NCI-H2196 (cell line): Measurements from ENCODE around the gene EIF2B4.

Source experiments
- DNase-seq: peaks from one replicate; lab custom pipeline; 2025; ENCODE audit not compliant: unreplicated experiment; lab: John Stamatoyannopoulos, UW

The EIF2B4 gene

GRCh38 chr2:27370026-27370815 is at the start of gene EIF2B4, which contains the start of gene SNX17:
TSS of gene EIF2B4 (minus strand) at chr2:27370338. CDS start at chr2:27370314, 24 bp downstream.
TSS of gene SNX17 (plus strand) at chr2:27370616. CDS start at chr2:27370744, 128 bp downstream.
- DNase-seq = peak; percentile 97

- DNase-seq = no peak
Measured at GRCh38 chr2:27416151-27416550, 46.0 kb upstream of the EIF2B4 start.

DNA sequence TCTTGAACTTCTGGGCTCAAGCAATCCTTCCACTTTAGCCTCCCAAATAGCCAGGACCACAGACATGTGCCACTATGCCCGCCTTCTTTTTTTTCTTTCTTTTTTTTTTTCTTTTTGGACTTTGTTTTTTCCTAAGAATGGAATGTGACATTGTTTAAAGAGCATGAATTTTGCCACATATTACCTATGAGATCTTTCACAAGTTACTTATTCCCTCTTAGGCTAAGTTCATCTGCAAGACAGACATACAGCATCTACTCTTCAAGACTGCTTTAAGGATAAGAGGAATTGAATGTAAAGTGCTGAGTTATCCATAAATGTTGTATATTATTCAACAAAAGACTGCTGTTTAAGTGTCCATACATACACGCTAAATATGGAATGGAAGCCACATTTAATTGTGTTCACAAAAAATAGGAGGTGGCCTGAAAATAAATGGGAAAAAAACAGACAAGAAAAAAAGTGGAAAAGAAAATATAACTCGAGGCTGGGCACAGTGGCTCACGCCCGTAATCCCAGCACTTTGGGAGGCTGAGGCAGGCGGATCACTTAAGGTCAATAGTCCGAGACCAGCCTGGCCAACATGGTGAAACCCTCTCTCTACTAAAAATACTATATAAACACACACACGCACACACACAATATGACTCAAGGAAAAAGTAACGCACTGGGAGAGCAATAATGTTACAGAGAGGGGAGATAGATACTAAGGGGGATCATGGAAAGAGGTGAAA is 42.4 kb upstream of the EIF2B4 start:
- DNase-seq = no peak

- DNase-seq = peak; percentile 98
Measured at GRCh38 chr2:27409321-27410073, 39.4 kb upstream of the EIF2B4 start, which contains the start of gene PPM1G. TSS of gene PPM1G (minus strand) at chr2:27409591. CDS start at chr2:27409422, 169 bp downstream.

- no peak for DNase-seq
Measured at GRCh38 chr2:27408601-27409320, 38.6 kb upstream of the EIF2B4 start.

GRCh38 chr2:27407798-27408491 is 37.8 kb upstream of the EIF2B4 start:
- DNase-seq = peak; percentile 32

DNA sequence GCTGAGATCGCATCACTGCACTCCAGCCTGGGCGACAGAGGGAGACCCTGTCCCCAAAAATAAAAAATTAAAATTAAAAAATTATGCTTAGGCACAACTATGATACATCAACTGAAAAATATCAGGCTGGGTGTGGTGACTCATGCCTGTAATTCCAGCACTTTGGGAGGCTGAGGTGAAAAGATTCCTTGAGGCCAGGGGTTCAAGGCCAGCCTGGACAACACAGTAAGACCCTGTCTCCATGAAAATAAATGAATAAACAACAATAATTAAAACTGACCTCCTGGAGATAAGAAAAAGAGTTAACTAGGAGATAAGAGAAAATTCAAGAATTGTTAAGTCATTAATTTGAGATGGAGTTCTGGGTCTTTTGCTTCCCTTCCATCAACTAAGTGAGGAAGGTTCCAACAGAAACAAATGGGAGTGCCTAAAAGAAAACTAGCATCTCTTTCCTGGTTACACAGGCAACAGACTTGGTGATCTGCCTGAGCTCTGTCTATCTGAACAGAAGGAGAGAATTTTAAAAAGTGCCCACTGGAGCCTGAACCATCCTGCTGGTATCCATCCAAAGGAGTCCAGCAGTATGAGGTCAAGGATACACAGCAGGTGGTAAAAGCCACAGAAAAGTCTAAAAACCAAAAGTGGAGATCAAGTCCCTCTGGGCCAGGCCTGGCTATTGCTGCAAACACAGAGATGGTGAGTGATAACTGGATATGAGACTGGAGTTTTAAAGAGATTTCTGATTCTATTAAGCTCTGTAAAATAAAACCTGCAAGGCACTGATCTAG is 30.4 kb upstream of the EIF2B4 start:
- no peak for DNase-seq

DNA sequence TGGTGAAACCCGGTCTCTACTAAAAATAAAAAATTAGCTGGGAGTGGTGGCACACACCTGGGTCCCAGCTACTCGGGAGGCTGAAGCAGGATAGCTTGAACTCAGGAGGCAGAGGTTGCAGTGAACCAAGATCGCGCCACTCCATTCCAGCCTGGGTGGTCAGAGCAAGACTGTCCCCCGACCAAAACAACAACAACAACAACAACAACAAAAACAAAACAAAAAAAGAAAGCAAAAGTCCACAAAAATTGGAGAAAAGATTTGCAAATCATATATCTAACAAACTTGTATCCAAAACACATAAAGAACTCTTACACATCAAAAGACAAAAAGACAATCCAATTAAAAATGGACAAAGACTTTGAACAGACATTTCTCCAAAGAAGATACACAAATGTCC is 28.8 kb upstream of the EIF2B4 start:
- no peak for DNase-seq

- no peak for DNase-seq
Measured at GRCh38 chr2:27393225-27393624, 23.1 kb upstream of the EIF2B4 start.

DNA sequence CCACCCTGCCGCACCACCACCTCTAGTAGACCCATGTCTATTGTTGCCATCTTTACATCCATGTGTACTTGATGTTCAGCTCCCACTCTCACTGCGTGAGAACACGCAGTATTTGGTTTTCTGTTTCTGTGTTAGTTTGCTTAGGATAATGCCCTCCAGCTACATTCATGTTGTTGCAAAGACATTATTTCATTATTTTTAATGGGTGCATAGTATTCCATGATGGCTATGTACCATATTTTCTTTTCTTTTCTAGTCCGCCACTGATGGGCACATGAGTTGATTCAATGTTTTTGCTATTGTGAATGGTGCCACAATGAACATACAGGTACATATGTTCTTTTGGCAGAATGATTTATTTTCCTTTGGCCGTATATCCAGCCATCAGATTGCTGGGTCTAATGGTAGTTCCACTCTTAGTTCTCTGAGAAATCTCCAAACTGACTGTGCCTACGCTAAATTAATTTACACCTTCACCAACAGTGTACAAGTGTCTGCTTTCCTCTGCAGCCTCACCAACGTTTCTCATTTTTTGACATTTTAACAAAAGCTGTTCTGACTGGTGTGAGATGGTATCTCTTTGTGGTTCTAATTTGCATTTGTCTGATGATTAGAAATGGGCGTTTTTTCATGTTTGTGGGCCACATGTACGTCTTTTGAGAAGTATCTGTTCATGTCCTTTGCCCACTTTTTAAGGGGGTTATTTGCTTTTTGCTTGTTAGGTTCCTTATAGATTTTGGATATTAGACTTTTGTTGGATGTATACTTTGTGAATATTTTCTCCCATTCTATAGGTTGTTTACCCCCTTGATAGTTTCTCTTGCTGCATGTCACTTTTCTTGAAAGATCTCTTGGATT is 20.9 kb upstream of the EIF2B4 start:
- no peak for DNase-seq

DNA sequence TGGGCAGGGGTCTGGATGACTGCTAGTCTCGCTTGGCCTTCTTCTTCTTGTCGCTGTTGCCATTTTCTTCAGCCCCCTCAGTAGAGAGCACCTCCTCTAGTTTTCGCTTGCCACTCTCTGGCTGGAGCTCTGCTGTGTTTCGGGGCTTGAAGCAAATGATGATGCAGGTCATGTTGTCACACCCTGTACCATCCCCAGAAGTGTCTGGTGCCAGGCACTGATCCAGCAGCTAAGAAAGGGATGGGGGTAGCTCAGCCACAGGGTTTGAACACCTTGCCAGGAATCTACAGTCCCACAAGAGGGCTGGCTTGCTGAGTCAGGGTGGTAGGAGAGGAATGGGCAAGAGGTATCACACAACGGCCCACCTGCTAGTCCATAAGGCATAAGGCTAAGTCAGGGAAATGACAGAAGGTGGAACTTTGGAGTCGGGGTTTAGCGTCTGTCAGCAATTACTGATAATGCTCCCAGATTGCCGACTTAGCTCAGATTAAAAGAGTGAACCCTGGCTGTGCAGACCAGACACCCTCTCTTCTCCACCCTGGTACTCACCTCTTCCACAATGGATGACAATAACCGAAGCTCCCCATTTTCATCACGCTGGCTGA is 11.5 kb upstream of the EIF2B4 start:
- DNase-seq = no peak

DNA sequence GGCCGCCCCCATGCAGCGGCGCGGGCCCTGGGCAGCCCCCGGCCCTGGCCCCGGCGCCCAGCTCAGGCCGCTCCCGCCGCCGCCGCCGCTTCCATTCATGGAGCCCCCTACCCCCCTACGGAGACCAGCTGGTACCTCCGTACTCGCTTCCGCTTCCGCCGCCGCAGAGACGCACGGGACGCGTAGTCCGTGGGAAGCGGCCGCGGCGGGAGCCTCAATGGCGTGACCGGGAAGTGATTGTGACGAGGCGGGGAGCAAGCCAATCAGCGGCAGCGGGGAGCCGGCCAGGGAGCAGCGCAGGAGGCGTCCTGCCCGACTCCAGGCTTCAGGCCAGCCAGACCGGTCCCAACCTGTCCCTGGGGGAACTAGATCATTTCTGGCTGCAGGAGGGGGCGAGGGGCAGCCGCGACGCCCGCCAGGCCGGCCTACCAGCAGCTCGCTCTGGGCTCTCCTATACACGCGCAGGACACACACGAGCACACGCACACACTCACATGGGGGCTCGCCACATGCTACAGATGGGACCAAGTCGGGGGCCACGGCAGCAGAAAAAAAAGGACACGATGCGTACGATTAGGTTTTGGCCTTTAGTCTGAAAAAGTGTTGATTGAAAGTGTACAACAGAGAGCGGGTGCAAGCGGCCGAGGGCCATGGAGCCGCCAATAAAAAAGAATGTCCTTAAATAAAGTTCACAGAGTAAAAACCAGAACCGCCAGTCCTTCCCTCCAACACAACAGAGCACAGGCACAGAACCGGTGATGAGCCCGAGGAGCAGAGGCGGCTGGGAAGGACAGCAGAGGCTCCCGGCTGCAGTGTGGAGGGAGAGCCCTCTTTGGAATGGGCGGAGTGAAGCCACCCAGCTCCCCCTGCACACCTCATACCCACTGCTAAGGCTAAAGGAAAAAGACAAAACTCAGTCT is 10.7 kb upstream of the EIF2B4 start, which contains the start of gene ZNF513:
ZNF513 (minus strand) TSS at position 109 of the 920 bp plus-strand sequence. CDS start 208 bp downstream, outside the sequence.
- DNase-seq = peak; percentile 98

DNA sequence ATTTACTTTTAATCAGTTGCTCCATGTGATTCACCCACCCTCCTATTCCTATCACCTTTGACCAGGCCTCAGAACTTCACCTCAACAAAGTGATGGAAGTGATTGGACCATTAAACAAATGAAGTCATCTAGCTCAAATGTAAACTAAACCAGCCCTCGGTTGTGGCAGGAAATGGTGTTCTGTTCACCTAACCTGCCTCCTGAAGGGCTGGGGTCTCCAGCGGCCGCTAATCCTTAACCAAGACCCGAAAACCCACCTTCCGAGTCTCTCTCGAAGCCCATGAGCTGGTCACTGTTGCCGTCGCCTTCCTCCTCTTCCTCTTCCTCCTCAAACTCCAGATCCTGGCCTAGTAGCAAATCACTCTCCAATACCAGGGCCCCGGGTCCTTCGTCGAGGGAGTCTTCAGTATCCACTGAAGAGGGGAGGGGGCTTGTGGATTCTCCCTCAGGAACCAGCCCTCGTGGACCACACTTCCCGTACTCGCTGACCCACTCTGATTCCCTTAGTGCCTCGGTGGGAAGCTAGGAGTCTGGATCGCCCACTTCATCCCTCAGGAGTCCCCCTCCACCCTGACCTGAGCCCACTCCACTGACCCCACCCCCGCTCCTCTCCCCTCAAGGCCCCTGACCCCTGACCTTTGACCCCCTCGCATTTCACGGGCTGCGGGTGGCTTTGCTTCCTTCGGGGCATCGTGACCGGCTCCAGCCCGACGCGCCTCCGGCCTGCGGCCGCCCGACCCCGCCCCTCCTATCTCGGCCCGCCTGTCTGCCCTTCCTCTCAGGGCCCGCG is 9.9 kb upstream of the EIF2B4 start:
- DNase-seq = peak; percentile 69

GRCh38 chr2:27379383-27379835 is 9.3 kb upstream of the EIF2B4 start:
- DNase-seq = no peak

- DNase-seq = no peak
Measured at GRCh38 chr2:27378809-27379290, 8.7 kb upstream of the EIF2B4 start.
